Stimulated activated CD4-positive, alpha-beta T cell treated with anti-CD3 and anti-CD28 coated beads, Interleukin-12 subunit alpha, Interleukin-12 subunit beta, amount 100 ng/mL, for 48 hours (primary cell): ENCODE data around the gene LPIN3.
"Not testable (repeated sequence)": the region's sequence is repeated elsewhere in the genome, so short reads cannot be mapped to it uniquely, and the experiment has no call there.

Source experiments
- DNase-seq, 3 donors: peaks; one replicate each; pipeline ENCODE4 v3.0.0-alpha.2; 2020; ENCODE audit warnings: low read depth in 2 of 3, low spot score in 1 of 3

The LPIN3 gene

GRCh38 chr20:41340327-41341055 lies at the start of gene LPIN3:
Gene LPIN3, plus strand, starts transcription at chr20:41340821. Its CDS starts 4,983 bp downstream, at chr20:41345804.
- peak; percentile 46 to 61 (median 47) for DNase-seq

- DNase-seq, result no peak
Measured at GRCh38 chr20:41293269-41294037, 47.2 kb upstream of the LPIN3 start.

- DNase-seq, result no peak
Measured at GRCh38 chr20:41299899-41300298, 40.7 kb upstream of the LPIN3 start.

- DNase-seq, result no peak
Measured at GRCh38 chr20:41300383-41300782, 40.2 kb upstream of the LPIN3 start.

GRCh38 chr20:41300886-41301285 lies 39.7 kb upstream of the LPIN3 start:
- no peak for DNase-seq

GRCh38 chr20:41304002-41304401 lies 36.6 kb upstream of the LPIN3 start:
- no peak for DNase-seq

GRCh38 chr20:41304424-41305079 lies 36.1 kb upstream of the LPIN3 start:
- no peak for DNase-seq

- DNase-seq, result no peak
Measured at GRCh38 chr20:41306061-41306727, 34.4 kb upstream of the LPIN3 start.

- DNase-seq, result no peak
Measured at GRCh38 chr20:41307021-41307420, 33.6 kb upstream of the LPIN3 start.

GRCh38 chr20:41308290-41308711 lies 32.3 kb upstream of the LPIN3 start:
- DNase-seq, result no peak

GRCh38 chr20:41308726-41309413 lies 31.8 kb upstream of the LPIN3 start:
- DNase-seq, result no peak

GRCh38 chr20:41309817-41310216 lies 30.8 kb upstream of the LPIN3 start:
- DNase-seq, result no peak

- not testable (repeated sequence) for DNase-seq
Measured at GRCh38 chr20:41312009-41312408, 28.6 kb upstream of the LPIN3 start.

GRCh38 chr20:41314386-41314785 lies 26.2 kb upstream of the LPIN3 start:
- DNase-seq, result no peak

GRCh38 chr20:41316051-41316450 lies 24.6 kb upstream of the LPIN3 start:
- DNase-seq, result no peak

- peak; percentile 46 to 73 (median 72) for DNase-seq
Measured at GRCh38 chr20:41316602-41317545, 23.7 kb upstream of the LPIN3 start.

GRCh38 chr20:41317546-41318270 lies 22.9 kb upstream of the LPIN3 start, which contains the start of gene ZHX3:
Gene ZHX3, minus strand, starts transcription at chr20:41317731. Its CDS starts 112,815 bp downstream, at chr20:41204916.
- peak; percentile 90 to 96 (median 93) for DNase-seq

- DNase-seq, result no peak
Measured at GRCh38 chr20:41318271-41318649, 22.4 kb upstream of the LPIN3 start.

- DNase-seq, result no peak
Measured at GRCh38 chr20:41320441-41320840, 20.2 kb upstream of the LPIN3 start.
